GM19395 (cell line): Measurements from ENCODE around the gene ISLR.

ENCODE experiments used
- ATAC-seq: cut with Tn5 transposase; IDR thresholded peaks from one replicate; pipeline ENCODE4 v1.9.1; 2021; ENCODE audit warnings: mild to moderate bottlenecking, moderate library complexity; ENCODE audit not compliant: unreplicated experiment

Gene ISLR

DNA sequence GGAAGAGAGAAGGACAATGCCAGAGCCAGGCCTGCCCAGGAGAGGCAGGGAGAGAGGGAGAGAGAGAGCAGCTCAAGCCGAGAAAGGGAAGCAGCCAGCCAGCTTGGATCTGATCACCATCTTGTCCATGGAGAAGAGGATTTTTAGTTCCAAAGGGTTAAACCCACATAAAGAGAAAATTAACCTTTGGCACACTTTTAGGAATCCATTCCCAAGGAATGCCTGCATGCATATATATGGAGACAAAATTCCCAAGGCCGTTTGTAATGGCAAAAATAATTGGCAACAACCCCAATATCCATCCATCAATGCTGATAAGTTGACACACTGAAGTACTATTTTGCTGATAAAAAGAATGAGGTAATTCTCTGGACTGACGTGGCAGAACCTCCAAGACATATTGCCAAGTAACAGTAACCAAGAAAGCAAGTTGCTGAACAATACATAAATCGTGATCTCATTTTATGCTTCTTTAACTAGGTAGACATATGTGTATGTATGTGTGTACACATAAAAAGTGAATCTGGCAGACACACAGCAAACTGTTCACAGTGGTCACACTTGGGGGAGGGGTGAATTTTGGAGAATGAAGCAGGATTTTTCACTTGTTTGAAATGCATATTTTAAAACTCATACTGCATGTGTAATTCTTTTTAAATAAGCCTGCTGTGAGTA, 36.6 kb downstream of the ISLR start:
- ATAC-seq, result no peak

- ATAC-seq, result no peak
Observed at GRCh38 chr15:74210729-74211128, 37.2 kb downstream of the ISLR start.

DNA sequence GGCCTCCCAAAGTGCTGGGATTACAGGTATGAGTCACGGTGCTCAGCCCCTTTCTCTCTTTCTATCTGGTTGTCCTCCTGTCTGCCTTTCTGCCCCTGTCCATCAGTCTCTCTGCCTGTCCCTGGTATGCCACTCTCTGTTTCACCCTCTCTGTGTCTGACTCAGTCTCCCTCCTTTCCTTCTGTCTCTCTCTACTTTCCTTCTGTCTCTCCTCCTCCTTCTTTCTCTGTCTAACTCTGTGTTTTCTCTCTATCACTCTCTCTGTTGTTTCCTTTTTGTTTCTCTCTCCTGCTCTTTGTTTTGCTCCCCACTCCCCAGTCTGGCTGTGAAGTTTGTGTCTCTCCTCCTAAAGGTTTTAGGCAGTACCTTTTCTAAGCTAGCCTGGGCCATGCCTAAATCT, 38.1 kb downstream of the ISLR start:
- ATAC-seq, result no peak

GRCh38 chr15:74212494-74212893, 39.0 kb downstream of the ISLR start:
- ATAC-seq, result no peak

DNA sequence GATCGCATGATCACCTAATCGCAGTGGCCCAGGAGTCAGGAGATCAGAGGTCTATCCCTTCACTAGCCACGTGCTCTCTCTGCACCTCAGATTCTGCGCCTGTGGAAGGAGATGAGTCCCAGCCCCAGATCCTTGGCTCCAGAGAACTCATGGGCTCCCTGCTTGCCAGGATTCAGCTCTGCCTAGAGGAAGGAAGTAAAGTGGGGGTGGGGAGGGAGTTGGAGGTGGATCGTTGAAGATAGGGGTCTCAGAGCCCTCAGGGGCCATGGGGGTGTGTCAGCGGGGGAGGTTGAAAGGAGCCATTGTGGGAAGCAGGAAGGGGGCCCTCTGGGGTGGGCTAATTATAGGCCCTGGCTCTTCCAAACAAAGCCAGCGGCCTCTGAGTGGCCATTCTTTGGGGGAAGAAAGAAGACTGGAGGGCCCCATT, 40.4 kb downstream of the ISLR start:
- ATAC-seq, result no peak

DNA sequence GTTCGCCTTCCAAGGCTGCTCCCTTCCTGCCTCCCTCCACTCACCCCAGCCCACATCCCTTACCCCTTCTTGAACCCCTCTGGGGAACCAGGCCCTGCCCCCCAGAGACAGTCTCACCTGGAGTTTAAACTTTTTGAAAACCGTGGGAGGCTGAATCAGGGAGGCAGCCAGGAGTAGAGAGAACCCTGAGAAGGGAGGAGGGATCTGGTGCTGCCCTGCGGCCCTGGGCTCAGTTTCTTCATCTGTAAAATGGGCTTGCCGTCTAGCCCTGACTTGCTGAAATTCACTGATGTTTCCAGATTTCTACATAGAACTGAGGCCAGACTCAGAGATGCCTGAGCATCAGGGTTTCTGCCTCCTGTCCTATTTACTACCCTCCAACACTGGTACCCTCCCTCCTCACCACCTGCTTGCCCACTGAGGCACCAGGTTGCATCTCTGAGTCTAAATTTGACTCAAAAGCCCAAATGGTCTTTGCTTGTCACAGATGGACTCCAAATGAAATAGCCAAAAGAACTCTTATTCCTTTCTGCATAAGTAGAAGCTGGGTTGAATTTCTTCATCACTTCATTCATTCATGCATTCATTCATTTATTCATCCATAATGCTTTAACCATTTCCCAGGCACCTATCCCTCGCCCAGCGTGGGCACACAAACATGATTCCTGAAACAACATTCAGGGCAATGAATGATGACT, 41.0 kb downstream of the ISLR start:
- no peak for ATAC-seq

DNA sequence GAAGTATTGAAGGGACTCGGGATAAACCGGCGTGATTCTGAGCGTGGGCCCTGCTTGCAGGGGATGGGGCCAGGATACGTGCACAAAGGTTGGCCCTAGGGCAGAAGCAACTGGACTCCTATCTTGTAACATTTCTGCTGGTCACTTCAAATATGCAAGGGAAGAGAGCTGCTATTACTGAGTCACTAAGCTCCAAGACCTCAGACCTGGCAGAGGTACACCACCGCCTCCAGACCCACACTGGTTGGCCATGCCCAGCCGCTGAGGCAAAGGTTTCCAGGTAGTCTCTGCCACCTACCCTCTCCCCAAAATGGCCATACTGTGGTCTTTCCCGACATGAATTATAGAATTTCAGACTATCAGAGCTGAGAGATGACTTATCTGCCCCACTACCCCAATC, 42.4 kb downstream of the ISLR start:
- ATAC-seq, result no peak

GRCh38 chr15:74216949-74217348, 43.4 kb downstream of the ISLR start:
- no peak for ATAC-seq

GRCh38 chr15:74217907-74218885, 44.7 kb downstream of the ISLR start:
- no peak for ATAC-seq

DNA sequence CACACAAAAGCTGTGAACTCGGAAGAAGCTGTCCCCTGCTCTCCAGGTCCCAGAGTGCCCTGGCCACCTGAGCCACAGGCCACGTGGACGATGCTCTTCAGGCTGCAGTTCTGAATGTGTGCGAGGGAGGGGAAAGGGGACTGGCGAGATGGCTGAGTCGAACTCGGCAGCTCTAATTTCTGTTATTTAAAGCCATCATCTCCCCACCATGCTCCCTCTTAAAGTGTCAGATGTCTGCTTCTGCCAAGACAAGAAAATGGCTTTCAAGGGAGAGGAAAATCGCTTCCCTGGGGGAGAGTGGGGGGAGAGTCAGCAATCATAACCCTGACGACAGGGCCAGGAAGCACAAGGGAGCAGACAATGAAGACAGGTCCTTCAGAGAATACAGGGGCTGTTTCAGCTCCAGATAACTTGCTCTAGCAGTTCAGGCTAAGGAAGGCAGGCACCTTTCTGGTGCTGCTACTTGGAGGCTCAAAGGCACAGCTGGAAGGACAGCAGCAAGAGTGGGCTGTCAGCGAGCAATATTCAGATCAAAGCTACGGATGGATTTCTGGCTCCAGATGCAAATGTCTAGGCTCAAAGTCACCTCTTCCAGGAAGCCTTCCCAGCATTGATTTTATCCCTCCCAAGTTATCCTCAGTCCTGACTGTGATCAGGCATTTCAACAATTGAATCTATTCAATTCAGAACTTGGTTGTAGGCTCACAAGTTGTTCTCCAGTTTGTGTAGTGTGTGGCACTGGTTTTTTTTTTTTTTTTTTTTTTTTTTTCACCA, 47.2 kb downstream of the ISLR start:
- no peak for ATAC-seq

GRCh38 chr15:74221399-74222239, 48.1 kb downstream of the ISLR start:
- ATAC-seq, result no peak

- no peak for ATAC-seq
Observed at GRCh38 chr15:74222240-74223119, 49.0 kb downstream of the ISLR start.

DNA sequence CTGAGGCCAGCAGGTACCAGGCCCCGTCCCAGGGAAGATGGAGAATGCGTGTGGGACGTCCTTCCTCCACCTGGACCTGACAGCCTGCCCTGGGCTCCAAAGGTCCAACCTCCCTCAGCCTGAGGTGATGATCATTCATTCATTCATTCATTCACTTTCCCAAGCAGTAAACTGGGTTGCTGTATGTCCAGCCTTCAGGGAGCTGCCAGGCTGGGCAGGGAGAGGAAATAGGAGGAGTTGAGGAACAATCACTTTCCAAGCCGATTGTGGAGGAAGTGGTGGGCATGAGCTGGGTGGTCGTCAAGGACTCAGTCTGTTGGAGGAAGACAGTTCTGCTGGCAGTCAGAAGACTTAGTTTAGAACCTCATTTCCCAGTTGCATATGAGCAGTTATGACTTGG, 52.4 kb downstream of the ISLR start:
- no peak for ATAC-seq
